GM12878 (cell line): ENCODE measurements around the gene CDYL2. TPM values are rescaled to one million over a fixed set of nuclear protein-coding genes. Genes with fewer than 3 reads are reported as not detected.

ENCODE experiments used
- ATAC-seq: fragments of 200-7000 bp; cut with Tn5 transposase; 3 replicates; pipeline ENCODE4 v1.9.1; 2020; ENCODE audit warnings: mild to moderate bottlenecking, moderate library complexity
- BruUV-seq: library from RNA; stranded (reverse); fragments of 400-500 nt; replicated peaks from 2 replicates; lab custom pipeline; 2021; lab: Mats Ljungman, UMichigan
- CTCF ChIA-PET: fragments of 300-600 bp; sonication (Branson Sonifier 250); formaldehyde crosslinking; extraction: SDS; loops from one replicate; lab custom pipeline; 2021; ENCODE audit warnings: inconsistent platforms; lab: Yijun Ruan, JAX
- POLR2A ChIA-PET: fragments of 350-600 bp; formaldehyde crosslinking; extraction: SDS; loops from one replicate; lab custom pipeline; 2021; ENCODE audit warnings: inconsistent platforms; lab: Charles Lee
- RAD21 ChIA-PET: fragments of 300-600 bp; sonication (Branson Sonifier 250); formaldehyde crosslinking; loops from one replicate; lab custom pipeline; 2023; ENCODE audit warnings: antibody characterized with exemption; ENCODE audit not compliant: unreplicated experiment; lab: Charles Lee
- SMC1A ChIA-PET: fragments of 300-600 bp; sonication (Branson Sonifier 250); formaldehyde crosslinking; loops from one replicate; lab custom pipeline; 2023; ENCODE audit not compliant: unreplicated experiment, uncharacterized antibody; lab: Charles Lee
- DNase-seq: peaks from one replicate; pipeline ENCODE4 v3.0.0-alpha.2; 2011; ENCODE audit warnings: low read depth, low spot score
- FAIRE-seq: peaks from 3 replicates; lab custom pipeline; 2011; peaks lifted over from hg19 to GRCh38; lab: Jason Lieb, UNC
- H2AFZ ChIP-seq: 2 replicates; pipeline ENCODE4 v1.6.0; 2011; ENCODE audit warnings: low read depth, low read length, control low read depth; ENCODE audit not compliant: control insufficient read depth
- H3K27ac ChIP-seq: 2 replicates; pipeline ENCODE4 v1.5.1; 2011; ENCODE audit warnings: control low read depth; ENCODE audit not compliant: control insufficient read depth, insufficient read depth
- H3K27me3 ChIP-seq, 2 experiments: replicated peaks in 1 of 2; 2 replicates each; pipeline versions ENCODE4 v1.6.0 to v1.6.1; 2011; ENCODE audit warnings: low read length in 1 of 2; ENCODE audit not compliant: control insufficient read depth in 2 of 2, insufficient read depth in 2 of 2
- H3K36me3 ChIP-seq, 2 experiments: 2 replicates each; pipeline ENCODE4 v1.5.1; 2011; ENCODE audit warnings: low read length in 1 of 2; ENCODE audit not compliant: control insufficient read depth in 2 of 2, insufficient read depth in 2 of 2
- H3K4me1 ChIP-seq: 2 replicates; pipeline ENCODE4 v1.6.1; 2011; ENCODE audit warnings: mild to moderate bottlenecking, low read length, moderate library complexity, mixed read lengths; ENCODE audit not compliant: control insufficient read depth, insufficient read depth
- H3K4me2 ChIP-seq: 2 replicates; pipeline ENCODE4 v1.6.0; 2011; ENCODE audit warnings: control low read depth; ENCODE audit not compliant: control insufficient read depth, insufficient read depth
- H3K4me3 ChIP-seq: fragments of 200-600 bp; sonication (generic); 2 replicates; pipeline ENCODE4 v1.5.1; 2016
- H3K79me2 ChIP-seq: 2 replicates; pipeline ENCODE4 v1.6.0; 2011; ENCODE audit warnings: low read length; ENCODE audit not compliant: control insufficient read depth, insufficient read depth
- H3K9ac ChIP-seq: 2 replicates; pipeline ENCODE4 v1.8.0; 2011; ENCODE audit warnings: low read length, control low read depth, mixed read lengths; ENCODE audit not compliant: control insufficient read depth, insufficient read depth
- H3K9me3 ChIP-seq: replicated peaks from 3 replicates; pipeline ENCODE4 v1.5.1; 2011; ENCODE audit warnings: mild to moderate bottlenecking, low read length; ENCODE audit not compliant: control insufficient read depth, insufficient read depth
- H4K20me1 ChIP-seq: 2 replicates; pipeline ENCODE4 v1.6.0; 2011; ENCODE audit not compliant: control insufficient read depth, insufficient read depth
- ATF7 ChIP-seq: fragments of 450-650 bp; IDR thresholded peaks from 2 replicates; pipeline ENCODE4 v1.6.1; 2016; ENCODE audit warnings: low read depth, mild to moderate bottlenecking
- BCL11A ChIP-seq: IDR thresholded peaks from 2 replicates; pipeline ENCODE4 v1.6.1; 2011; ENCODE audit warnings: low read depth, low read length
- CBX5 ChIP-seq: sonication (generic); IDR thresholded peaks from 2 replicates; pipeline ENCODE4 v1.6.1; 2016; ENCODE audit warnings: low read depth, moderate library complexity, mild to moderate bottlenecking, inconsistent platforms
- EED ChIP-seq: sonication (generic); IDR thresholded peaks from 2 replicates; pipeline ENCODE4 v1.6.1; 2016; ENCODE audit warnings: antibody characterized with exemption, low read depth
- EGR1 ChIP-seq, 2 experiments: IDR thresholded peaks; 1 replicate in 1 of 2; 2 replicates in 1 of 2; pipeline ENCODE4 v1.6.1; 2011 to 2012; ENCODE audit warnings: low read depth in 2 of 2, low read length in 2 of 2, borderline replicate concordance in 1 of 2, mild to moderate bottlenecking in 1 of 2, moderate library complexity in 1 of 2
- EP300 ChIP-seq, 2 experiments: fragments of 150-350 bp in 1 of 2; IDR thresholded peaks; 2 replicates each; pipeline ENCODE4 v1.6.1; 2011 to 2012; ENCODE audit warnings: low read depth in 2 of 2, low read length in 2 of 2, borderline replicate concordance in 1 of 2, improper control_type of control experiment in 1 of 2, inconsistent platforms in 1 of 2; ENCODE audit not compliant: control insufficient read depth in 1 of 2
- IRF4 ChIP-seq: IDR thresholded peaks from 2 replicates; pipeline ENCODE4 v1.6.1; 2011; ENCODE audit warnings: low read depth, low read length
- NR2F1 ChIP-seq: fragments of 450-650 bp; conservative IDR thresholded peaks from 2 replicates; pipeline ENCODE4 v1.6.1; 2017; ENCODE audit warnings: mild to moderate bottlenecking
- PAX5 ChIP-seq: IDR thresholded peaks from 2 replicates; pipeline ENCODE4 v1.6.1; 2011; ENCODE audit warnings: low read depth, low read length, borderline replicate concordance
- POLR2AphosphoS5 ChIP-seq: IDR thresholded peaks from 2 replicates; pipeline ENCODE4 v1.6.1; 2011; ENCODE audit warnings: mild to moderate bottlenecking, low read length, inconsistent platforms
- SIN3A ChIP-seq: IDR thresholded peaks from 2 replicates; pipeline ENCODE4 v1.6.1; 2012; ENCODE audit warnings: low read depth, low read length, improper control_type of control experiment
- SMARCA5 ChIP-seq: fragments of 450-650 bp; IDR thresholded peaks from 2 replicates; pipeline ENCODE4 v1.6.1; 2017; ENCODE audit warnings: mild to moderate bottlenecking
- SREBF1 ChIP-seq: IDR thresholded peaks from 2 replicates; pipeline ENCODE4 v1.6.1; 2012; ENCODE audit warnings: mild to moderate bottlenecking, low read length
- STAT3 ChIP-seq: IDR thresholded peaks from 2 replicates; pipeline ENCODE4 v1.6.1; 2011; ENCODE audit warnings: low read depth, low read length, improper control_type of control experiment
- SUPT20H ChIP-seq: IDR thresholded peaks from 2 replicates; pipeline ENCODE4 v1.6.1; 2011; ENCODE audit warnings: low read depth, mild to moderate bottlenecking, low read length, moderate library complexity, borderline replicate concordance; ENCODE audit not compliant: control insufficient read depth
- SUZ12 ChIP-seq: fragments of 200-600 bp; sonication (generic); IDR thresholded peaks from one replicate; pipeline ENCODE4 v1.6.1; 2018; ENCODE audit warnings: antibody characterized with exemption, mild to moderate bottlenecking; ENCODE audit not compliant: unreplicated experiment
- WGBS: methylation state at CpG from one replicate; pipeline ENCODE4 v1.1.6; 2016; ENCODE audit warnings: low lambda C conversion rate; ENCODE audit not compliant: insufficient replicate concordance, insufficient coverage; ENCODE audit errors: missing lambda C conversion rate; 5-methylcytosine and 5-hydroxymethylcytosine counted together
- in situ Hi-C: fragments of 300-500 bp; cut with MboI; formaldehyde crosslinking; loops from 9 replicates; pipeline ENCODE4 v1.14.3; 2018; ENCODE audit warnings: mixed read lengths
- intact Hi-C: fragments of 100-400 bp; cut with micrococcal nuclease; formaldehyde crosslinking; loops from one replicate; pipeline ENCODE4 v1.14.2; 2022; ENCODE audit not compliant: unreplicated experiment
- polyA plus RNA-seq, 11 experiments: library from polyadenylated mRNA; depleted of rRNA in 4 of 11; unstranded in 6 of 11; stranded (reverse) in 5 of 11; fragments of >200 nt; fragmentation: Nextera tagmentation in 4 of 11; fragmentation: Illumina TruSeq in 1 of 11; extraction: Ambion mirVana in 4 of 11; extraction: Trizol in 1 of 11; gene quantifications; 1 replicate in 1 of 11; 2 replicates in 10 of 11; pipeline versions ENCODE4 v1.2.1 to v1.2.3, GENCODE V29; 2011 to 2016; ENCODE audit warnings: inconsistent platforms in 2 of 11, missing spikeins in 2 of 11, low read depth in 1 of 11
- total RNA-seq, 4 experiments: library from RNA; depleted of rRNA in 3 of 4; stranded (reverse); fragments of >200 nt in 3 of 4; fragmentation: Illumina TruSeq in 1 of 4; extraction: Trizol in 1 of 4; gene quantifications; 2 replicates each; pipeline versions ENCODE4 v1.2.1 to v1.2.3, GENCODE V29; 2013 to 2021
- TF ChIP-seq, protein P1 (sequence below): fragments of 450-650 bp; IDR thresholded peaks from 2 replicates; pipeline ENCODE4 v1.6.1; 2014; ENCODE audit warnings: mild to moderate bottlenecking
- TF ChIP-seq, protein P2 (sequence below): fragments of 450-650 bp; IDR thresholded peaks from 2 replicates; pipeline ENCODE4 v1.6.1; 2016; ENCODE audit warnings: mild to moderate bottlenecking
- TF ChIP-seq, protein P3 (sequence below): IDR thresholded peaks from 2 replicates; pipeline ENCODE4 v1.6.1; 2012; ENCODE audit warnings: low read length, inconsistent platforms

CDYL2 gene
- total and polyA plus RNA-seq, 10 of the 15 experiments (the other 5 are each of a cell fraction or from before 2014, with no cell fraction given) = 0.27 to 22.9 (median 3.9) TPM

DNA sequence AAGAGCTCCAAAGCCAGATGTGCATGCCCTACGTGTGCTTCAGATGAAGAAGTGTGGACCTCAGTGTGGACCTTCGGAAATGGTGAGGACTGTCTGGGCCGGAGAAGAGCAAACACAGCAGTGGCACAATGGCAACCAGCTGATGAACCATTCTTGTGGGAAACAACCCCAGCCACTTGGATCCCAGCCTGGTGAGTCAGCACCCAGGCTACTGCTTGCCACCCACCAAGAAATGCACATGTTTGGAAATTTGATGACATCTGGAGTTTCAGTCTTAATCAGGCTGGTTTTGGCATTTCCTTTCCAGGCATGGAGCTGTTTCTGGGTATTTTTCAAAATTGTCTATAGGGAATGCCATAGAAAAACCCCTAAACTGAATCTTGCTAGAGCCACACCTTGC is 220.9 kb downstream of the CDYL2 start (continued):
- TF ChIP-seq BCL11A = no peak

DNA sequence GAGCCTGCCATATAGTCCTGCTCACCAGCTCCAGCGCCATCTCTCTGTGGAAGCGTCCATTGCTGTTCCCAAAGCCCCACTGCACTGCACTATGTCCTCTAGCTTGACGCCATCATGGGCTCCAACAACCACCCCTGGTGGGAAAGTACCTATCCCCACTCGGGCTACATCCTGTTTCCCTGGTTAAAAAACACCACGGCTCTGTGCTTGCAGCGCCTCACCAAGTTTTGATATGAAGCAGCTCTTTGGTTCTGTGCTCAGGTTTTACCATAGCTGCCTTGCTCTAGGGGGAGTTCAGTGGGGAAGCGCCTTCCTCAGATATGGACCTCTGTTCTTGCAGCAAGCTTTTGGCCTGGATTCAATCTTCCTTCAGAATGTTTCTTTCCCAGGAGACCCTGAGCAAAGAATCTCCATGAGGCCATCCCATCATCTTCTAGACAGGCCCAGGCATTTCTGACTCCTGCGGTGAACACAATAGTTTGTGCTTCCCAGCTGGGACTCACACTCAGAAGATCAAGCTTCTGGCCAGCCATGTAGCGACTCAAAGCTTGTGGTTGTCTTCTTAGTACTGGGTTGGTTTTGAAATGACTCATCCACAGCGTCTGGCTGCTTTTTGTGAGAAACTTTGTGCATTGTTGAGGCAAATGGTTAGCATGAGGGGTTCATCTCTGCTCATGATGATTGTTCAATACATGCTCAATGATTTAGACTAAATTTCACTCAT is 224.1 kb downstream of the CDYL2 start:
- peak overlapping the region; percentile 92 for H3K27ac ChIP-seq
- peaks cover 30% of the 10 kb centered on the region for H3K4me1 ChIP-seq
- in situ Hi-C loops = no loop called here
- RAD21 ChIA-PET = interaction anchor here (0.7 to 1.8 kb wide), 7 partner anchors 8 to 141 kb away, joined by 3 to 6 read pairs (median 4); no protein-coding TSS in a partner anchor
- 0% methylated on average over 10 of the region's 10 CpGs for WGBS
- FAIRE-seq (peak; percentile 98), DNase-seq (peak; percentile 89), ATAC-seq (peak; percentile 92)
- peak overlapping the region; percentile 79 for H2AFZ ChIP-seq
- intact Hi-C loops = loop anchor here (5.0 kb wide), 1 partner anchor 97 kb away; no protein-coding TSS in a partner anchor
- no peaks in the 10 kb centered on the region for H4K20me1 ChIP-seq
- POLR2A ChIA-PET = interaction anchor here (0.6 to 1.0 kb wide), 2 partner anchors 116 to 141 kb away, joined by 3 read pairs; no protein-coding TSS in a partner anchor
- H3K9ac ChIP-seq = peak overlapping the region; percentile 63
- no TSS peak for BruUV-seq
- H3K79me2 ChIP-seq = no peaks in the 10 kb centered on the region
- CTCF ChIA-PET = interaction anchor here (1.7 to 2.6 kb wide), 2 partner anchors 16 to 54 kb away, joined by 3 to 12 read pairs; no protein-coding TSS in a partner anchor
- SMC1A ChIA-PET = interaction anchor here (0.5 to 1.7 kb wide), 6 partner anchors 8 to 221 kb away, joined by 3 to 7 read pairs (median 4); no protein-coding TSS in a partner anchor
- H3K4me2 ChIP-seq = peak overlapping the region; percentile 95
- H3K36me3 ChIP-seq = no peaks in the 10 kb centered on the region
- H3K27me3 ChIP-seq = no peaks in the 10 kb centered on the region
- no peak overlapping the region for H3K4me3 ChIP-seq
- H3K9me3 ChIP-seq = no peaks in the 10 kb centered on the region; the same call in 1 of the 3 replicates
- peak; percentile 62 for TF ChIP-seq SREBF1
- TF ChIP-seq SUZ12 = no peak
- peak; percentile 51 to 63; a peak in 2 of 4 replicates for TF ChIP-seq EP300 (IDR thresholded peaks at IDR 0.05; ENCODE audit: borderline replicate concordance in 1 of 2, control insufficient read depth in 1 of 2, low read depth in 2 of 2, low read length in 2 of 2)
- TF ChIP-seq SIN3A = no peak
- no peak for TF ChIP-seq SMARCA5
- TF ChIP-seq POLR2AphosphoS5 = peak; percentile 41; the same call in 1 of the 2 replicates
- TF ChIP-seq, protein P1, sequence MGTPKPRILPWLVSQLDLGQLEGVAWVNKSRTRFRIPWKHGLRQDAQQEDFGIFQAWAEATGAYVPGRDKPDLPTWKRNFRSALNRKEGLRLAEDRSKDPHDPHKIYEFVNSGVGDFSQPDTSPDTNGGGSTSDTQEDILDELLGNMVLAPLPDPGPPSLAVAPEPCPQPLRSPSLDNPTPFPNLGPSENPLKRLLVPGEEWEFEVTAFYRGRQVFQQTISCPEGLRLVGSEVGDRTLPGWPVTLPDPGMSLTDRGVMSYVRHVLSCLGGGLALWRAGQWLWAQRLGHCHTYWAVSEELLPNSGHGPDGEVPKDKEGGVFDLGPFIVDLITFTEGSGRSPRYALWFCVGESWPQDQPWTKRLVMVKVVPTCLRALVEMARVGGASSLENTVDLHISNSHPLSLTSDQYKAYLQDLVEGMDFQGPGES = no peak
- peak; percentile 97 for TF ChIP-seq IRF4
- TF ChIP-seq ATF7 = 0 out of 2 replicates have a peak, but pooled peaks have one; percentile 6
- no peak for TF ChIP-seq STAT3
- peak; percentile 85; the same call in 1 of the 2 replicates for TF ChIP-seq PAX5
- TF ChIP-seq EED = peak; percentile 95
- peak; percentile 94 for TF ChIP-seq CBX5
- TF ChIP-seq, protein P2, sequence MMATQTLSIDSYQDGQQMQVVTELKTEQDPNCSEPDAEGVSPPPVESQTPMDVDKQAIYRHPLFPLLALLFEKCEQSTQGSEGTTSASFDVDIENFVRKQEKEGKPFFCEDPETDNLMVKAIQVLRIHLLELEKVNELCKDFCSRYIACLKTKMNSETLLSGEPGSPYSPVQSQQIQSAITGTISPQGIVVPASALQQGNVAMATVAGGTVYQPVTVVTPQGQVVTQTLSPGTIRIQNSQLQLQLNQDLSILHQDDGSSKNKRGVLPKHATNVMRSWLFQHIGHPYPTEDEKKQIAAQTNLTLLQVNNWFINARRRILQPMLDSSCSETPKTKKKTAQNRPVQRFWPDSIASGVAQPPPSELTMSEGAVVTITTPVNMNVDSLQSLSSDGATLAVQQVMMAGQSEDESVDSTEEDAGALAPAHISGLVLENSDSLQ = no peak
- no peak for TF ChIP-seq NR2F1
- TF ChIP-seq, protein P3, sequence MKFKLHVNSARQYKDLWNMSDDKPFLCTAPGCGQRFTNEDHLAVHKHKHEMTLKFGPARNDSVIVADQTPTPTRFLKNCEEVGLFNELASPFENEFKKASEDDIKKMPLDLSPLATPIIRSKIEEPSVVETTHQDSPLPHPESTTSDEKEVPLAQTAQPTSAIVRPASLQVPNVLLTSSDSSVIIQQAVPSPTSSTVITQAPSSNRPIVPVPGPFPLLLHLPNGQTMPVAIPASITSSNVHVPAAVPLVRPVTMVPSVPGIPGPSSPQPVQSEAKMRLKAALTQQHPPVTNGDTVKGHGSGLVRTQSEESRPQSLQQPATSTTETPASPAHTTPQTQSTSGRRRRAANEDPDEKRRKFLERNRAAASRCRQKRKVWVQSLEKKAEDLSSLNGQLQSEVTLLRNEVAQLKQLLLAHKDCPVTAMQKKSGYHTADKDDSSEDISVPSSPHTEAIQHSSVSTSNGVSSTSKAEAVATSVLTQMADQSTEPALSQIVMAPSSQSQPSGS = peak; percentile 89
- TF ChIP-seq SUPT20H = no peak
- peak in 1 of 2 experiments; percentile 20; a peak in 1 of 3 replicates for TF ChIP-seq EGR1 (IDR thresholded peaks at IDR 0.05; ENCODE audit: borderline replicate concordance in 1 of 2, low read depth in 2 of 2, low read length in 2 of 2)
